GM23248 (cell line): ENCODE data around the gene CD3D.

Source experiments
- EZH2 ChIP-seq: fragments of 200-600 bp; sonication (generic); IDR thresholded peaks from 2 replicates; pipeline ENCODE4 v1.6.1; 2018; ENCODE audit warnings: antibody characterized with exemption, mild to moderate bottlenecking; ENCODE audit not compliant: insufficient read depth, poor library complexity, severe bottlenecking
- EZH2phosphoT487 ChIP-seq: fragments of 200-600 bp; sonication (generic); IDR thresholded peaks from 2 replicates; pipeline ENCODE4 v1.6.1; 2018; ENCODE audit warnings: antibody characterized with exemption, moderate library complexity, mild to moderate bottlenecking, low read depth; ENCODE audit not compliant: insufficient read depth

GRCh38 chr11:118364956-118365615, 22.6 kb upstream of the CD3D start:
- no peak for TF ChIP-seq EZH2
- no peak for TF ChIP-seq EZH2phosphoT487
